Skin epidermis (tissue), 12 donors: Measurements from ENCODE around the gene MTARC2.

Source experiments
- H3K27ac ChIP-seq, 21 experiments: fragments of 200-600 bp; sonication (generic) in 11 of 21; one replicate each; pipeline ENCODE4 v1.5.0; 2020; ENCODE audit warnings: mild to moderate bottlenecking in 3 of 21, inconsistent platforms in 2 of 21, moderate library complexity in 2 of 21
- H3K4me3 ChIP-seq, 7 experiments: fragments of 200-600 bp; sonication (generic) in 2 of 7; one replicate each; pipeline ENCODE4 v1.5.0; 2020; ENCODE audit warnings: inconsistent platforms in 2 of 7, mild to moderate bottlenecking in 2 of 7, moderate library complexity in 1 of 7

Gene MTARC2

DNA sequence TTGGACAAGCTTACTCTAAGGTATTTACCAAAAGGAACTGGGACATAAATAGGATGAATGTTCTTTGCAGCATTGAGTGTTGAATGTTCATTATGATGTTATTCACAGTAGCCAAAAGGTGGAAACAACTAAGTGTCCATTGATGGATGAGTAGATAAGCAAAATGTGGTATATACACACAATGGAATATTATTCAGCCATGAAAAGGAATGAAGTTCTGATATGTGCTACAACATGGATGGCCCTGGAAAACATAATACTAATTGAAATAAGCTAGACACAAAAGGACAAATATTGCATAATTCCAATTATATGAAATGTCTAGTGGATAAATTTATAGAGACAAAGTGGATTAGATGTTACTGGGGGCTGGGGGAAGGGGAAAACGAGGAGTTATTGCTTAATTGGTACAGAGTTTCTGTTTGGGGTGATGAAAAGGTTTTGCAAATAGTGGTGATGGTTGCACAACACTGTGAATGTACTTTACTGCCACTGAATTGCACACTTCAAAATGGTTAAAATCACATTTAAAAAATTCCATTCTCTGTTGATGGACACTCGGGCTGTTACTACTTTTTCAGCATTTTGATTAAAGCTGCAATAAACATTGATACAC lies 41.5 kb downstream of the MTARC2 start:
- Histone ChIP-seq H3K4me3 (no peak overlapping the region), H3K27ac (no peak overlapping the region)

DNA sequence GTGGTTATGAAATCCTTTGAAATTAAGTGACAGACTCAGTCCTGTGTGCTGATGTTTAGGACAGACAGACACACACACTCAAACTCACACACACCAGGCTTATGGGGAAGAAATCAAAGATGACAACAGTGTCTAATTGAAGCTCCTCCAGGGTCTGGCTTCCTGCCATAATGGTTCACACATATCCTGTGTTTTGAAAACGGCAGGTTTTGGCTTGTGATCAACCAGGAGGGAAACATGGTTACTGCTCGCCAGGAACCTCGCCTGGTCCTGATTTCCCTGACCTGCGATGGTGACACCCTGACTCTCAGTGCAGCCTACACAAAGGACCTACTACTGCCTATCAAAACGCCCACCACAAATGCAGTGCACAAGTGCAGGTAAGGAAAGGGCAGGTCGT lies 43.2 kb downstream of the MTARC2 start:
- H3K27ac ChIP-seq, result no peak overlapping the region
- no peak overlapping the region for H3K4me3 ChIP-seq

DNA sequence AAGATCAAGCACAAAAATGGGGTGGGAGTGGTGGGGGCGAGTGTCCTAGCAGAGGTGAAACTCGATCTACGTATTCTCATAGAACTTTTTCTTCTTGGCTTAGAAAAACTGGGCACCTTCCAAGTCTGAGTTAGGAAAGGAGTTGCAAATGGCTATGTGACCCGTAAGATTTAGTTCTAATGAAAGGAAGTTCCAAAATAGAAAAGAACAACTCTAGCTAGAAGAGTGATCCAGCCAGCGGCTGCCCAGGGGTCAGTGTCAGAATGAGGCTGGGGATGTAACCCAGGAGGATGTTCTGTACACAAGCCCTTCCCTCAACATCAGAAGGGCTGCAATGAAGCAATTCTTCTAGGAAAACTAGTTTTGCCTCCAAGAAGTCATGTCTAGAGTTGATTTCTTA lies 43.8 kb downstream of the MTARC2 start:
- no peak overlapping the region for H3K27ac ChIP-seq
- no peak overlapping the region for H3K4me3 ChIP-seq

DNA sequence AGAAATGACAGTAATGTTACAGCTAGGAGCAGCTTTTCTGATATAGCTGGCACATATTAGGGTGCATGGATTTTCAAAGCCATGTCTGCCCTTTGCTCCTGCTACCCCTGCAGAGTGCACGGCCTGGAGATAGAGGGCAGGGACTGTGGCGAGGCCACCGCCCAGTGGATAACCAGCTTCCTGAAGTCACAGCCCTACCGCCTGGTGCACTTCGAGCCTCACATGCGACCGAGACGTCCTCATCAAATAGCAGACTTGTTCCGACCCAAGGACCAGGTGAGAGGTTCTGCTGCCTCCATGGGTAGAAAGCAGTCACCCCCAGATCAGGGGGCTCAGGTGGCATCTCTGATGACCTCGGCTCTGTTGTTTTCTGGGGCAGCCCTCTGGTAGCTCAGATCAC lies 48.4 kb downstream of the MTARC2 start:
- Histone ChIP-seq H3K4me3 (no peak overlapping the region), H3K27ac (no peak overlapping the region)

DNA sequence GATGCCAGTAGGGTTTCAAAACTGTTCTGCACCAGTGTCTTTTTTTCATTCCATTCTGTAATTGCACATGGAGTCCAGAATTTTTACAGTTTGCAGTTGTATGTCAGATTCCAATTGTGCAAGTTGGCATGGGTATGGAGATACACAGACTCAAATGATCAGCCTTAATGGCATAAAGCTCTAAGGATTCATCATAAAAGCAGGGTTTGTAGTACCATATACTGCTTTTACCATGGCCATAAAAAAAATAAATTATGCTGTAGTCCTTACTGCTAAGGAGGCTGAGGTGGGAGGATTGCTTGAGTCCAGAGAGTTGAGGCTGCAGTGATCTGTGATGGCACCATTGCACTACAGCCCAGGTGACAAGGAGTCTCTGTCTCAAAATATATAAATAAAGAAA lies 48.9 kb downstream of the MTARC2 start:
- H3K27ac ChIP-seq, result no peak overlapping the region
- H3K4me3 ChIP-seq, result no peak overlapping the region

DNA sequence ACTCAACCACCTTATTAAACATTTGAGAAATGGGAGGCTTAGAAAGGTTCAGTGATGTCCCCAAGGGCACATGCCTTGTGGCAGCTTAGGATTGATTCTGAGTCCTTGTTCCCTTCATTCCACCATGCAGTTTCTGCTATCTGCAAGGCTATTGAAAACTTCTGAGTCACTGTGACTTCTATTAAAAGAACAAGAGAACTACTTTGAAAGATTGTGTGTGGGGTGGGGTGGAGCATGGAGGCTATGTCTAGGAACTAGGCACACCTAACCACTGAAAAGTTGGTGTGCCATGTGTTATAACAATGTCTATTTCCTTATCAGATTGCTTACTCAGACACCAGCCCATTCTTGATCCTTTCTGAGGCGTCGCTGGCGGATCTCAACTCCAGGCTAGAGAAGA lies 49.4 kb downstream of the MTARC2 start:
- no peak overlapping the region for H3K4me3 ChIP-seq
- no peak overlapping the region for H3K27ac ChIP-seq

DNA sequence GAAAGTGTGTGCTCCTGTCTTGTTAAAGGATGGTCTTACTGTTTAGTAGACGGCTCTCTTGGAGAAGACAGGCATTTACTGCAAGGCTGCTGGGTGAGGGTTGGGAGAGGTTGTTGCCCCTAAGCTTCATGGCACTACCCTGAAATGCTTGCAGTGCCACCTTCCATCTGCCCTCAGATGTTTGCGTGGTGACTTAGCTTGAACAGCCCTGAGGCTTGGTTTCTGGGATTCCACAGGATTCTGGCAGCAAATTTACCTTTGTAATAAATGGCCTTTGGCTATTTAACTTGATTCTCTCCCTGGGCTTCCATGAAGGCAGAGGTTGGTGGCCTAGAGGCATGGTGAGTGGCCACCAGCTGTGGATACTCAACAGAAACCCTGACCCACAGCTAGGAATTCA lies 50.2 kb downstream of the MTARC2 start:
- H3K27ac ChIP-seq, result no peak overlapping the region
- no peak overlapping the region for H3K4me3 ChIP-seq

DNA sequence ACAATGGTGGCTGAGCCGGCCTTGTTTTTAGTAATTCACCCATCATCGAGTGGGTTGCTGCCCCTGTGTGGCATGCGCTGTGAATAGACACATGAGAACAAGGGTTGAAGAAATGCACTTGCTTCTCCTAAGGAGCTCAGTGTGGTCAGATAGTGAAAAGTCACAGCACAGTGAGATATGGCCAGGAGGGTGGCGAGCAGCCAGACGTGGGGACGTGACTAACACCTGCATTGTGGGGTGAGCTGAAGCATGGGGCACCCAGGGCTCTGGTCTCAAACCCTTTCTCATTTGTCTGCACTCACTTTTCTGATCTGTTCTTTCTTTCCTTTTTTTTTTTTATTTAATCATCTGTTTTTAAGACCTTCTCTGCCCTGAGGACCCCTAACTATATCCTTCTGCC lies 52.1 kb downstream of the MTARC2 start:
- no peak overlapping the region for H3K27ac ChIP-seq
- H3K4me3 ChIP-seq, result no peak overlapping the region

DNA sequence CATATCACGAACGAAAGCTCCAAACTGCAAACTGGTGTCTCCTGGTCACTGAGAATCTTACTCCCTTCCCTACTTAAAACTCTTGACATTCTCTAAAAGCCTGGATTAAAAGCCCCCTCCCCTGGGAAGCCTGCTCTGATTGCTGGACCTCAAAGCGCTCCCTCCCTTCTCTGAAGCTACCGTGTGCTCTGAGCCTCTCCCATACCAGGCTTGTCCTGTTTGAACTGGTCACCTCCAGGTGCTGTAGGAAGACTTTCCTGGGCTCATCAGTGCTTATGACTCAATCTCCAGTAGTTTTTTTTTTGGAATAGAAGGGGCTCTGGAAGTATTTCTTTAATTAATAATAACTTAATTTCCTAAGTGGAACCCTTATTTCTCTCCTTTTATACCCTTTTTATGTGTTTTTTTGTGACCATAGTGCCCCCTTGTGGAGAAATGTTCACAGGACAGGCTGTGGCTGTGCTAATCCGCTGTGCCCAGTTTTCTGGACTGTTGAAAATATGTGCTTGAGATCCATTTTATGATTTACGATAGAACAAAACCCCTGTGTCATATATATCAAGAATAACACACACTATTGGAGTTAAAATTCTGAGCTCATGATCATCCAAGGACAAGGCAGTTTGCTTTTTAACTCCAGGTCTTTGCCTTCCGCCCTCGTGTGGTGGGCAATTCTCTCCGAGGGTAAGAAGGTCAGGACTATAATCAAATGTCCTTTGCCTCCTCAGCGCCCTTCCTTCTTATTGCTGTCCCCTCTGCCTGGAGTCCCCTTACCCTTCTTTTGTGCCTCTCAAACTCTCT lies 55.5 kb downstream of the MTARC2 start:
- no peak overlapping the region for H3K4me3 ChIP-seq
- no peak overlapping the region for H3K27ac ChIP-seq

DNA sequence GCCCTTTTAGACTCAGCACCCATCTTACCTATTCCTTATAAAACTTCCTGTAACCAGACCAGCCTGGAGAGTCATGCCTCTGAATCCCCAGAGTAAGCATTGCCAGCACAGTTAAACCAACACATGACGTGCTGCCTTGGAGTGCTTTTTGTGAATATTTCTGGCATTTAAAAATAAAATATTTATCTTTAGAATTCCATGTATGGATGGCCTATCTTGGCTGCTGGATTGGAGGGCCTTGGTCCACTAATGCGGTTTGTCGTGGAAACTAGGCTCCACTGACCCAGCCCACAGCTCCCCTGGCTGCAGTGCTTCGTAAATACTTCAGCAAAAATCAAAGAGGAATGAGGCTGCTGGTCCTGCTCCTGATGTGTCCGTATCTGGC lies 56.1 kb downstream of the MTARC2 start:
- Histone ChIP-seq H3K4me3 (no peak overlapping the region), H3K27ac (no peak overlapping the region)

DNA sequence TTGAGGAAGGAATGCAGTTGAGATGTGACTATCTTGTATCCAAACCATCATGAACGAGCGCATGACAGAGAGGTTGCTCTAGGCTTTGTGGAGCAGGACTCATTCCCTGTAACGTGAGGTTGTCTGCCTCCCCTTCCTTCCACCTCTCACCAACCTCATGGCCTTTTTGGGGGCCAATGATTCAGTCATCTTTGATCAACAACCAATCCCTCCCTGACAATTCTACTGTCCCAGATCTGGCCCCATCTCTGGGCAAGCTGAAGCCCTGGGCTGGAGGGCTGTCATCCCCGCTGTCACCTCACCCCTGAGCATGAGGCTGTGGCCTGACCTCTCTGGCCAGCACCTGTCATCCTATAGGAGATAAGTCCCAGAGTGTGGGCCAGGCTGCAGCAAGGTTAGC lies 58.3 kb downstream of the MTARC2 start:
- Histone ChIP-seq H3K27ac (no peak overlapping the region), H3K4me3 (no peak overlapping the region)

DNA sequence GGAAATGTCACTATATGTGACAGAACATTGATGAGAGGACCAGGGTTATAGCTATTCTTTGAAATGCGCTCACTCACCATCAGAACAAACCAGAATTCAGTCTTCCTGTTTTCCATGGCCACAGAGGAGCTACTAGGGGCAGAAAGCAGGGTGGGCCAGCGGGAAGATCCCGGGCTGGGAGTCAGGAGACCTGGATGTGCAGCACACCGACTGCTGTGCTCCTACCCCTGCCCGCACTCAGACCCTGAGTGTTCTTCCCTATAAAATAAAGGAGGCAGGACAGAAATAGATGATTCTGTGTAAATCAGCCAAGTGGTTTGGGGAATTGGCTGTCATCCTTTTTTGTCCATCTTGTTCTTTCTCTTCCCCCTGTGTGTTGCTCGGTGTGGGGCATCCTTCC lies 59.6 kb downstream of the MTARC2 start:
- Histone ChIP-seq H3K4me3 (no peak overlapping the region), H3K27ac (no peak overlapping the region)

DNA sequence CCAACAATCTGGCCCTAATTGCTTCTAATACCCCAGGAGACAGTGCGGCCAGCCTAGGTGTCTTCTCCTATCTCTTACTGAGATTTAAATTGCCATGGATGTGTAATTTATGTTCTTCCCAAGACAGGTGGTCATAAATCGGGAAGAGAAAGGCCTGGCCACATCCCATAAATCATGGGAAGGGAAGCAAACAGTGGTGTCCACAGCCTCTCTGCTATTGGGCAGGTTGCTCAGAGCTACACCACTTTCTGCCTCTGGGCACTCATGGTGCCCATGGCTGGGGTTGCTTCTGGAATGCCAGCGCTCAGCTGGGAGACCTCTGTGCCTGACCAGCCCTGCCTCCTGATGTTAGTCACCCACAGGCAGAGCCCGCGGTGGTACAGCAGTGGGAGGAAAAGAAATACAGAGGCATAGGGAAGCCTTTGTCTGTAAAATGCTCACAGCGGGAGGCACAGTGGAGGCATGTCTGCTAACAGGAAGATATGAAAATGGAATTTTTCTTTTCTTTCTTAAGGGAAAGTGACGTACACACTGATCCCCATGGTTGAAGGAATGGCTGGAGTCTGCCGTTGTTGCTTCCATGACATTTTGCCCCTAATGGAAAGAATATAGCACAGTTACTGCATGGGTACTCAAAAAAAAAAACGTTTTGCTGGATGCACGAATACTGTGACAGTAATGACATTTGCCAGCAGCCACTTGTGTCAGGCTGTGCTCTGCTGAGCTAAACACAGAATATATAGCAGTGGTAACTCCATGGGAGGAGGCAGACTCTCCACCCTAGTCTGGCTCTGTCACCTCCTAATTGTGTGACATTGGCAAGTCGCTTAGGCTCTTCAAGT lies 60.4 kb downstream of the MTARC2 start:
- no peak overlapping the region for H3K27ac ChIP-seq
- no peak overlapping the region for H3K4me3 ChIP-seq

DNA sequence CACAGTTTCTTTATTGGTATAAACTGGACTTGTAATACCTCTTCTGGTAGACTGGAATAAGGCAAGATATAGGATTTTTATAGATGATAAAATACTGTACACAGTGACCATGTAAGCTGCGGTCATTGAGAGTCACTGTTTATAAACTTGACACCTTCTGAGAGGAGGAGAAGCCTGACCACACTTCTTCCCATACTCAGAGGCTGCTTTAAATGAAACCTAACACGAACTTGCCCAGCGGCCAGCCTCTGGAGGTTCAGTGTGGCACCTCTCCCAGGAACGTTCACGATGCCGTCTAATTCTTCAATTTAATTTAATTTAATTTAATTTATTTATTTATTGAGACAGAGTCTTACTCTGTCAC lies 61.0 kb downstream of the MTARC2 start:
- H3K4me3 ChIP-seq, result no peak overlapping the region
- H3K27ac ChIP-seq, result no peak overlapping the region

DNA sequence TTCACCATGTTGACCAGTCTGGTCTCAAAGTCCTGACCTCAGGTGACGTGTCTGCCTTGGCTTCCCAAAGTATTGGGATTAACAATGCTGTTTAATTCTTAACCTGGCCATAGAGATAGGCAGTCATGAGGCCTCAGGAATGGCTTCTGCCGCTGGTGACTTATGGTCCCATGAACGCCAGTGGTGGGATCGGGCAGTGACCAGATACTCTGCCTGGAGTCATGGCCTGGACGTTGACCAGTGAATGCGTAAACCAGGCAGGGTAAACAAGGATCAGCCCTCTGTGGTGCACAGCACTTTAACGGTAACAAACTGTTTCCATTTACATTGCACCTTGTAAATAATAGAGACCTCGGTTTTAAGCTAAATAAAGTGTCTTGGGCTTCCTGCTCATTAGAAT lies 61.6 kb downstream of the MTARC2 start:
- peak overlapping the region in 1 of 7 experiments; percentile 23 for H3K4me3 ChIP-seq
- H3K27ac ChIP-seq, result no peak overlapping the region

DNA sequence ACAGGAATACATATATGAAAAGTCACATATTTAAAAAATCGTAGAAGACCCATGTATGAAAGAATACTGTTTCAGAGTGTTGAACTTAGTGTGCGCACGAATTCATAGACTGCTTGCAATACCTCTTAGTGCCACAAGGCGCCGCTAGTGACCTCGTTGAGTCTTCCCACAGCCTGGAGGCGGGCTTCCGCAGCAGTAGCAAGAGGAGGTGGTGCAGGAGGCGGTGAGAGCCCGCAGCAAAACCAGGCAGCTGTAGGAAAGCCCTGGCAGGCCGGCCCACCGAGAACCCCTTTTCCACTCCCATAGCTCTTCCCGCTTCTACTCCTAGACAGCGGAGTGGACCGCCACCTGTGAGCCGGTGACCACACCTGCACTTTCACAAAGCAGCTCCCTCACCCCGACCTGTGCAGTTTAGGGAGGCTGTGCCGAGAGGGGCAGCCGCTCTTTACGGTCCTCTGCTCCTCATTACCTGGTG lies 62.1 kb downstream of the MTARC2 start:
- Histone ChIP-seq H3K4me3 (peak overlapping the region in 4 of 7 experiments; percentile 3 to 28 (median 18)), H3K27ac (no peak overlapping the region)

DNA sequence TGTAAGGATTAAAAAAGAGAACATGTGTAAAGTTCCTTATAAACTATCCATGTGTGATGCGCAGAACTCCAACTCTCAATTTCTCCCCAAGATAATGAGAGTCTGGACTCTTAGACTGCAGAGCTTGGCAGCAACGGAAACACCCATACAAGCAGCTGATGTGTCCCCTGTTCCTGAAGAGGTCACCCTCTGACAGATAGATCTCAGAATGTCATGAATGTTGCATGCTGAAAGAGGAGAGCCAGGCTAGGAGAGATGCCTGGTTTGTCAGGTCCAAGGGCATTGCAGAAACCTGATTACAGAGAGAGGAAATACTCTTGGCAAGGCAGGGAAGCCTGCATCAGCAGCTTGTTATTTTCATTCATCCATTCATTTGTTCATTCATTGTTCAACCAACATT lies 62.8 kb downstream of the MTARC2 start:
- Histone ChIP-seq H3K4me3 (no peak overlapping the region), H3K27ac (no peak overlapping the region)

DNA sequence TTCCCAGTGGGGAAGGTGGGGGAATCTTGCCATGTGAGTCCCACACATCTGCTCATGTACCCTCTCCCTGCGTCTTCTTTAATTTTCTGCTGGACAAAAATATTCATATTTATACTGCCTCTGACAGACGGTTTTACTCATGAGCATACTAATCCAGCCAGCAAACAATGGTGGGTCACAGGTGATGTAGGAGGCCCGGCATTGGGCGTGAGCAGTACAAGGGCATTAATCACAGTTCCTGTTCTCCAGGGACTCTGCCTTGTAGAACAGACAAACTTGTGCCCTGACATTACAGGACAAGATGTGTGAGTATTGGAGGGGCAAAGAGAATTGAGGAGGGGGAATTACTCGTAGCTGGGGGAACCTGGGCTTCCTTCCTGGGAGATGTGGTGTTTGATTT lies 63.6 kb downstream of the MTARC2 start:
- H3K4me3 ChIP-seq, result no peak overlapping the region

DNA sequence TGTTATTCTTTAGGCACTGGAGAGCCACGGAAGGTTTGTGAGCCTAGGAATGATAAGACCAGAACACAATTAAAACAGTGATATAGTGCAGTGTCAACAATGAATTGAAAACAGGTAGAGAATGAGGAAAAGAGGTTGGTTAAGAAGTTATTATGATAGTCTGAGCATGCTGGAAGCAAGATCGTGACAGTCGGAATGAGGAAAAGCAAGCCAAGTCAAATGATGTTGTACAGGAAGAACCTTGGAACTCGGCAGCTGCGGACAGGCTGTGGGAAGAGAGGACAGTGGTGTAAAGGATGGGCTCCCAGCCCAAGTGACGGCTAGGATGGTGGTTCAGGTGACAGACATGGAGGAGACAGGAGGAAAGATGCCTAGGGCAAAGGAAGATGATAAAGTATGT lies 64.2 kb downstream of the MTARC2 start:
- no peak overlapping the region for H3K4me3 ChIP-seq
- no peak overlapping the region for H3K27ac ChIP-seq

More for the DNA sequence above, 63.6 kb downstream of the MTARC2 start:
- H3K27ac ChIP-seq, result no peak overlapping the region

DNA sequence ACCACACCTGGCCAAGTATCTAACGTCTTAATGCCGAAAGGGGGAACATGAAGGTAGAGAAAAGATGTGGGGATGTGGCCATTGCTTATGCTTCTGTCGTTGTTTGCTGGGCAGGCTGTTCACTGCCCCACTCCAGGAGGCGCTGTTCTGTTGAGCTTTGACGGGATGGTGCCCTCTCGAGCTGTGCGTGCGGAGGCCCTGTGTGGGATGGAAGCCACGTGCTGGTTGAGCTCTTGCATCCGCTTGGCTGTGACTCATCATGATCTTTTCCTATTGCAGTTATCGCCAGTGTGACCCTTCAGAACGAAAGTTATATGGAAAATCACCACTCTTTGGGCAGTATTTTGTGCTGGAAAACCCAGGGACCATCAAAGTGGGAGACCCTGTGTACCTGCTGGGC lies 64.9 kb downstream of the MTARC2 start:
- Histone ChIP-seq H3K27ac (no peak overlapping the region), H3K4me3 (no peak overlapping the region)

DNA sequence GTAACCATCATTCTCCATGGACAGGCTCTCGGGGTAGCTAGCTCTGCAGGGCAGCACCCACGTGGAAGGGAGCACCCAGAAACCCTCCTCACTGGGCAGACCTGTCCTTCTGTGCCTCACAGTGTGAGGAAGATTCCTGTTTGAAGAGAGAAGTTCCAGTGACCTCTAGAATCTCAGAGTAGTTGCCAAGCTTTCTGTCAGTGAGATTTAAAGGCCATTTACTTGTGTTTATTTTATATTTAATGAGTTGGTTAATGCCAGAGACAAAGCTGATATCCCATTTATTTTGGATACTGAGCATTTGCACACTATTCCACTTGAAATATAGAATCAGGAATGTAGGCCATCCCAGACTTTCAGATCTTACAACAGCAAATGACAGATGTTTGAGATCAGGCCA lies 67.3 kb downstream of the MTARC2 start:
- H3K4me3 ChIP-seq, result no peak overlapping the region
- no peak overlapping the region for H3K27ac ChIP-seq
